Activated CD4-positive, alpha-beta T cell treated with anti-CD3 and anti-CD28 coated beads, Interleukin-2, amount 50 U/mL, for 1 hour (primary cell): ENCODE results near the gene TGFBR2.

ENCODE experiments used
- DNase-seq: peaks from one replicate; pipeline ENCODE4 v3.0.0-alpha.2; 2020

The TGFBR2 gene

GRCh38 chr3:30695302-30696061 is 89.1 kb downstream of the TGFBR2 start:
- DNase-seq = no peak

DNA sequence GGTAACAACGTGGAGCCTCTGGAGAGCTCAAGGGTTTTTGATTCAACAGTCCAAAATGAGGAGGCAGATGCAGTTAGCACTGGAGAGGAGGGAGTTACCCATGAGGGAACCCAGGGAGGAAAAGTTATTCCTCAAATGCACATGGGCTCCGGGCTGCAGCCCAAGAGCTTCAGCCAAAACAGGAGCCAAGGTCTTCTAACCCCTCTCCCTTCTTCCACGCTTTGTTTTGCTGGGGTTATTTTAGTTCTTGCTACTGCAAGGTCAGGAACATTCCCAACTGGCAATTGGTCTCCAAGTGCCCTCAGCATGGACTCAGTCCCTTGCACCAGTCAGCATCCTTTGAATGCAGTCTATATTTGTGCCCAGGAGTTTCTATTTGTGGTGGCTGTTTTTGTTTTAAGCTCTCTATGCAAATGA is 90.0 kb downstream of the TGFBR2 start:
- no peak for DNase-seq

GRCh38 chr3:30696896-30697295 is 90.5 kb downstream of the TGFBR2 start:
- DNase-seq = no peak

DNA sequence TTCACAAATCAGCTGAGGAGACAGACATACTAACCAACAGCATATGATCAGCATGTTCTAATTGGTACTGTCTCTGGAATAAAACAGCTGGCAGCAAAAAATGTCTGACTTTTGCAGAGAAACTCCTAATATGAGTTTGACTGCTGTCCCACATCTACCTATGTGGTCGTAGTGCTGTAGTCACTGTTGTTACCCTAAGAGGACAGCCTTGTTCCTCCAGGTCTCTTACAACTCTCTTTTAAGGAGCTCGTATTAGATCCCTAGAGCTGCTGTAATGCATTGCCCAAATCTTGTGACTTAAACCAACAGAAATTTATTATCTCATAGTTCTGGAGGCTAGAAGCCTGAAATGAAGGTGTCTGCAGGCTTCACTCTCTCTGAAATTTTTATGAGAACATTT is 92.1 kb downstream of the TGFBR2 start:
- DNase-seq = no peak

GRCh38 chr3:30699927-30700326 is 93.5 kb downstream of the TGFBR2 start:
- no peak for DNase-seq

DNA sequence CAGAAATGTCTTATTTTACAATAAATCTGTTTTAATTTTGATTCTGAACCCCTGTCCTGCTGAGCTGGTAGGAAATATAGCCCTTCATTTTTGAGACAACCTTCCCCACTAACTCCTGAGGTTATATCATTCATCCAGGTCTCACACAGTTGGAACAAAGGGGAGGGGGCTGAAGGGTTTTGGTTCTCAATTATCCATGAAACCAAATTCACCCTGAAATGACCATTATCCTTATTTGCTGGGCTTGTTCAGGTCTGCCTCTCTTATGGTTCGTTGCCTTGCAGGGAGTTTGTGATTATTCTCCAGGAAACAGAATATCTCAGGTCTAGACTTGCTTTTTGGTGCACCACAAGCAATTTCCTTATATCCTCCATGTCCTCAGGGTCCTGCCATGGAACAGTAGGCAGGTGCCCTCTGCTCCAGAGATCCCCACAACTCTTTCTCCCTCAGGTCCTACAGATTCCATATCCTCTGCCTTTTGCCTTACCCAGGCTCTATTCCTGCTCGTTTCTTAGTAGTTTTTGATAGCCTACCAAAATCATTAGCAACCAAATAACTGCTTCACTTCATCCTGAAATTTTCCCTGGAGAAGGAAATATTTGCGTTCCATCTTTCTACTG is 94.4 kb downstream of the TGFBR2 start:
- no peak for DNase-seq

DNA sequence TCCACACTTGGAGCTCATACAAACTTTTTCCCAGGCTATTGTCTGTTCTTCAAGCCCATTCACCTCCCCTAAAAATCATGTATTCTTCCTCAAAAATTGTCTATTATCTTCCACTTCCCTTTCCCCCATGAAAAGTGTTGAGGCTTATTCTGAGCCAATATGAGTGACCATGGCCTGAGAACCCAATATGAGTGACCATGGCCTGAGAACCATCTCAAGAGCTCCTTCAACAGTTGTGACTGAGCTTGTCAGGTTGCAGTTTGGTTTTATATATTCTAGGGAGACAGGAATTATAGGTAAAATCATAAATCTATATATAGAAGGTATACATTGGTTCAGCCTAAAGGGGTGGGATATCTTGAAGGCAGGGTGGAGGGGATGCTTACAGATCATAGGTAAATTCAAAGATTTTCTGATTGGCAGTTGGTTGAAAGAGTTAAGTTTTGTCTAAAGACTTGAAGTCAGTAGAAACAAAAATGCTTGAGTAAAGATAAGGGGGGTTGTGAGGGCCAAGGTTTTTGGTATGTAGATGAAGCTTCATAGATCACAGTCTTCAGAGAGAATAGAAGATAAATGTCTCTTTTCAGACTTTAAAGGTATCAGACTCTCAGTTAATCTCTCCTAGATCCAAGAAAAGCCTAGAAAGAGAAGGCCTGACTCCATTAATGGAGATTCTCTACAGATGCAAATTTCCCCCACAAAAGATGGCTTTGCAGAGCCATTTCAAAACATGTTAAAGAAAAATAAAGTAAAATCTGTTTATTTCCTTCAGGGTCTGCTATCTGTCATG is 95.8 kb downstream of the TGFBR2 start:
- no peak for DNase-seq

GRCh38 chr3:30702828-30703397 is 96.5 kb downstream of the TGFBR2 start:
- no peak for DNase-seq

GRCh38 chr3:30704931-30705890 is 98.8 kb downstream of the TGFBR2 start:
- DNase-seq = no peak

DNA sequence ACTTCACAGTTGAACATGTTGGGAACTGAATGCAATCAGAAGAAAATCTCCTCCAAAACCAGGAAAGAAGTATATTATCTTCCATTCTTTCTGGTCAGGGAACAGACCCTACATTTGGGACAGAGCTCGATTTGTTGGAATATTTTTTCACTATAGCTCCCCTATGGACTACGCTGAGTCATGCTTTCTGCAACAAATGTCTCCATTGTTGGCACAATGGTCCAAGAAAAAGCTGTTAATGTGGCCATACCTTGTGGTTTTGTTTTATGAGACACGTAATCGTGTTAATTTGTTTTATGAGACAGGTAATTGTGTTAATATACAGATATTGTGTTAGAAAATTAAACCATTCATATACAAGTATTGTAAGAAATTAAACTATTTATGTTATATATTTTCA is 101.4 kb downstream of the TGFBR2 start:
- no peak for DNase-seq

GRCh38 chr3:30708472-30708871 is 102.1 kb downstream of the TGFBR2 start:
- no peak for DNase-seq

DNA sequence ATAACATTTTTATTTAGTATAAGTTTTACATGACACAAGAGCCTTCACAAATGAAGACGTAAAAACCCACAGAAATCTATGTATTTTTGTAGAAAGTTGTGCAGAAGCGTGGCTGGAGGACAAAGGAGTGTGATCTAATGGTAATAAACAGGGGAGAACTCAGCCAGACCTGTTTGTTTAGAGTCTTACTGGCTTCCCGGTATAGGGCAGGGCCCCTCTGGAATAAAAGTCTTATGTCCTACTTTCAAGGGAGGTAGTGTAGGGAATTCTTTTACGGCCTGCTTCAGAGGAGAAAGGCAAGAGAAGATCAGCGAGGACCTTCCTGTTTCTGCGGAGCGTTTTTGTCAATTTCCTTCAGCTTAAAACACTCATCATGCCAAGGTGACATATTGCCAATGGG is 103.6 kb downstream of the TGFBR2 start:
- DNase-seq = no peak

DNA sequence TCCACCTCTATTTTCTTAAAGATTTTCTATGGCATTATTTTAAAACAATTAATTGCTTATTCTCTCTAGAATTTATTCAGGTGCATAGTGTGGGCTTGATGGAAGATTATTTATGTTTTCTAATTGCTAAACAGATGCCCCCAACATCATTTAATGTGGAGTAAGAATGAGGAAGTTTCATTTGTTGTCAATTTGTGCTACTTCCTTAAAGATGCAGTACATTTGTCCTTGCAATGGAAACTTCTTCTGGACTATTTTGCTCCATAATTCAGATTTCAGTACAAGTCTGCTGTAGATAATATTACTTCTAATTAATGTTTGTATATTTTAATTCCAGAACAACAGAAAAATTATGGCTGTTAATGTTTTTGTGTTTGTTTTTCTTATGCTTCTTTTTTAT is 104.8 kb downstream of the TGFBR2 start:
- no peak for DNase-seq

GRCh38 chr3:30711867-30712266 is 105.5 kb downstream of the TGFBR2 start:
- no peak for DNase-seq

- no peak for DNase-seq
Measured at GRCh38 chr3:30712991-30713390, 106.6 kb downstream of the TGFBR2 start.

GRCh38 chr3:30713885-30714503 is 107.6 kb downstream of the TGFBR2 start:
- DNase-seq = no peak

GRCh38 chr3:30719536-30719935 is 113.1 kb downstream of the TGFBR2 start:
- no peak for DNase-seq

GRCh38 chr3:30720586-30721313 is 114.3 kb downstream of the TGFBR2 start:
- no peak for DNase-seq

DNA sequence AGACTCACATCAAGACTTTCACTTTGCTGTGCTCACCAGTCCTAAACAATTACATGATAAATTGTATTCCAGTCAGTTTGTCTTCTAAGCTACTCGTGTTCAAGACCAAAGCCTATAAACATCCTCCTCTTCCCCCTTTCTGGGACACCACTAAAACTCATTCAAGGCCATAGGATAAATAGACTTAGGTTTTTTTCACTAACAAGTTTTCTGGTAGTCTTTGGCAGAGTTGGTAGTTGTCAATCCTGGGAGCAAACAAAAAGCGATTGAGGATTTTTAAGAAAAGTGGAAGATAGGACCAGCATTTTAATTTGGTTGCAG is 114.9 kb downstream of the TGFBR2 start:
- no peak for DNase-seq

- DNase-seq = no peak
Measured at GRCh38 chr3:30723211-30723610, 116.8 kb downstream of the TGFBR2 start.

- no peak for DNase-seq
Measured at GRCh38 chr3:30724863-30725262, 118.5 kb downstream of the TGFBR2 start.
